ENCODE data around the gene EPHB4.

DNA sequence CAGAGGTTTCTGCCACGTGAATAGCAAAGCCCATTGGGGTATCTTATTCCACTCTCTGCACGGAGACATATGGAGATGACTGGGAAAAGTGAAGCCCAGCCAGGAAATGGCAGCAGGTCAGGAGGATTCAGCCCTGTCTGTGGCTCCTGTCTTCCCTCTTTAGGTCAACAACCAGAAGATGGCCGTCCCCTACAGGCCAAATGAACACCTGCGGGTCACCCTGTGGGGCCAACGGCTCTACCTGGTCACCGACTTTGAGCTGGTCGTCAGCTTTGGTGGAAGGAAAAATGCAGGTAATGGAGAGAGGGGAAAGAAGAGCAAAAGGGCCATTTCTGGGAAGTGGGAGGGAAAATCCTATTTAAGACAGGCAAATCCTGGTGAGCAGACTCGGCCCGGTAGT lies 38.3 kb downstream of the EPHB4 start:
- TF ChIP-seq, protein P1, sequence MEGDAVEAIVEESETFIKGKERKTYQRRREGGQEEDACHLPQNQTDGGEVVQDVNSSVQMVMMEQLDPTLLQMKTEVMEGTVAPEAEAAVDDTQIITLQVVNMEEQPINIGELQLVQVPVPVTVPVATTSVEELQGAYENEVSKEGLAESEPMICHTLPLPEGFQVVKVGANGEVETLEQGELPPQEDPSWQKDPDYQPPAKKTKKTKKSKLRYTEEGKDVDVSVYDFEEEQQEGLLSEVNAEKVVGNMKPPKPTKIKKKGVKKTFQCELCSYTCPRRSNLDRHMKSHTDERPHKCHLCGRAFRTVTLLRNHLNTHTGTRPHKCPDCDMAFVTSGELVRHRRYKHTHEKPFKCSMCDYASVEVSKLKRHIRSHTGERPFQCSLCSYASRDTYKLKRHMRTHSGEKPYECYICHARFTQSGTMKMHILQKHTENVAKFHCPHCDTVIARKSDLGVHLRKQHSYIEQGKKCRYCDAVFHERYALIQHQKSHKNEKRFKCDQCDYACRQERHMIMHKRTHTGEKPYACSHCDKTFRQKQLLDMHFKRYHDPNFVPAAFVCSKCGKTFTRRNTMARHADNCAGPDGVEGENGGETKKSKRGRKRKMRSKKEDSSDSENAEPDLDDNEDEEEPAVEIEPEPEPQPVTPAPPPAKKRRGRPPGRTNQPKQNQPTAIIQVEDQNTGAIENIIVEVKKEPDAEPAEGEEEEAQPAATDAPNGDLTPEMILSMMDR (IDR thresholded peaks at IDR 0.05) = no peak
- TF ChIP-seq POLR2A (IDR thresholded peaks at IDR 0.05; ENCODE audit: low read depth) = no peak

Measured in esophagus muscularis mucosa (tissue), 3 donors.